ENCODE results near the gene PRKCA.

- TF ChIP-seq CTCF (IDR thresholded peaks at IDR 0.05) (no peak), POLR2A (IDR thresholded peaks at IDR 0.05) (no peak)
These were observed 530.8 kb downstream of the PRKCA start for GRCh38 chr17:66833201-66833600.

All from ovary (tissue), 3 donors.